PC-9 (cell line): ENCODE results near the gene HOXB6. TPM values are rescaled to one million over a fixed set of nuclear protein-coding genes. Genes with fewer than 3 reads are reported as not detected.

Source experiments
- BruUV-seq: library from RNA; stranded (reverse); fragments of 400-500 nt; replicated peaks from 2 replicates; lab custom pipeline; 2021; lab: Mats Ljungman, UMichigan
- CTCF ChIA-PET: fragments of 300-600 bp; sonication (Branson Sonifier 250); formaldehyde crosslinking; loops from one replicate; lab custom pipeline; 2022; ENCODE audit warnings: antibody characterized with exemption; lab: Charles Lee
- POLR2A ChIA-PET: fragments of 300-600 bp; sonication (Branson Sonifier 250); formaldehyde crosslinking; loops from one replicate; lab custom pipeline; 2022; ENCODE audit warnings: antibody characterized with exemption; ENCODE audit not compliant: unreplicated experiment; lab: Charles Lee
- DNase-seq, 2 experiments: peaks; one replicate each; pipeline versions ENCODE4 v3.0.0 to v3.0.0-alpha.2; 2015 to 2022; ENCODE audit warnings: mixed read lengths in 1 of 2
- H2AFZ ChIP-seq: fragments of 200-600 bp; sonication (generic); 2 replicates; pipeline ENCODE4 v1.8.1; 2017; ENCODE audit warnings: antibody characterized with exemption
- H3F3A ChIP-seq: fragments of 200-600 bp; sonication (generic); 2 replicates; pipeline ENCODE4 v1.8.1; 2017; ENCODE audit warnings: antibody characterized with exemption, mild to moderate bottlenecking, low read depth; ENCODE audit not compliant: insufficient read depth
- H3K27ac ChIP-seq: fragments of 200-600 bp; sonication (generic); 2 replicates; pipeline ENCODE4 v1.6.1; 2016; ENCODE audit warnings: mixed run types
- H3K27me3 ChIP-seq: fragments of 200-600 bp; sonication (generic); 2 replicates; pipeline ENCODE4 v1.6.1; 2016; ENCODE audit warnings: low read depth, mixed run types; ENCODE audit not compliant: insufficient read depth
- H3K36me3 ChIP-seq: fragments of 200-600 bp; sonication (generic); 2 replicates; pipeline ENCODE4 v1.6.1; 2016; ENCODE audit warnings: low read depth, mixed run types
- H3K4me1 ChIP-seq: fragments of 200-600 bp; sonication (generic); replicated peaks from 2 replicates; pipeline ENCODE4 v1.6.1; 2016; ENCODE audit warnings: mixed run types; ENCODE audit not compliant: insufficient read depth
- H3K4me2 ChIP-seq: fragments of 200-600 bp; sonication (generic); 2 replicates; pipeline ENCODE4 v1.6.1; 2017; ENCODE audit warnings: mixed run types
- H3K4me3 ChIP-seq: fragments of 200-600 bp; sonication (generic); 2 replicates; pipeline ENCODE4 v1.6.1; 2016; ENCODE audit warnings: mixed run types
- H3K79me2 ChIP-seq: fragments of 200-600 bp; sonication (generic); 2 replicates; pipeline ENCODE4 v1.6.1; 2017; ENCODE audit warnings: low read depth, mixed run types
- H3K9me2 ChIP-seq: fragments of 200-600 bp; sonication (generic); 2 replicates; pipeline ENCODE4 v1.8.1; 2017; ENCODE audit warnings: mild to moderate bottlenecking; ENCODE audit not compliant: insufficient read depth
- H3K9me3 ChIP-seq: fragments of 200-600 bp; sonication (generic); 2 replicates; pipeline ENCODE4 v1.8.1; 2016; ENCODE audit warnings: low read depth; ENCODE audit not compliant: insufficient read depth
- H4K20me1 ChIP-seq: fragments of 200-600 bp; sonication (generic); 2 replicates; pipeline ENCODE4 v1.8.1; 2017; ENCODE audit not compliant: insufficient read depth
- CTCF ChIP-seq: fragments of 200-600 bp; sonication (generic); conservative IDR thresholded peaks from 2 replicates; pipeline ENCODE4 v1.6.1; 2017; ENCODE audit warnings: mixed run types, antibody characterized with exemption, mild to moderate bottlenecking, moderate library complexity
- EZH2 ChIP-seq: fragments of 200-600 bp; sonication (generic); IDR thresholded peaks from 2 replicates; pipeline ENCODE4 v1.8.0; 2017; ENCODE audit warnings: antibody characterized with exemption, low read depth
- intact Hi-C: fragments of 100-400 bp; cut with micrococcal nuclease; formaldehyde crosslinking; loops from one replicate; pipeline ENCODE4 v1.10.0; 2022; ENCODE audit not compliant: unreplicated experiment
- total RNA-seq: library from RNA; stranded (reverse); gene quantifications from 2 replicates; pipeline ENCODE4 v1.2.3, GENCODE V29; 2021

The HOXB6 gene
- total RNA-seq, 1 experiment from 2014 or later = 30.7 TPM

GRCh38 chr17:48626245-48627117 is 21.7 kb upstream of the HOXB6 start, which contains the start of gene HOXB9:
TSS of gene HOXB9 (minus strand) at chr17:48626358. CDS start at chr17:48626269, 89 bp downstream.
- Histone ChIP-seq H3K4me3 (peak within 1 kb of the TSS; percentile 70), H4K20me1 (no peaks in the 10 kb centered on the region; the same call in 1 of the 2 replicates), H3K36me3 (no peaks in the 10 kb centered on the region), H3K27me3 (peaks cover 22% of the 10 kb centered on the region; the same call in 1 of the 2 replicates), H3K27ac (peak within 1 kb of the TSS; percentile 61), H3K79me2 (no peaks in the 10 kb centered on the region), H3F3A (peaks cover 13% of the 10 kb centered on the region; the same call in 1 of the 2 replicates), H2AFZ (peak within 1 kb of the TSS; percentile 86), H3K9me3 (no peaks in the 10 kb centered on the region), H3K9me2 (no peaks in the 10 kb centered on the region), H3K4me2 (peak within 1 kb of the TSS; percentile 96), H3K4me1 (peaks cover 3% of the 10 kb centered on the region; the same call in 1 of the 2 replicates)
- POLR2A ChIA-PET = no interaction called here
- CTCF ChIA-PET = interaction anchor here (3.0 kb wide), 1 partner anchor 10 kb away, joined by 9 read pairs; no protein-coding TSS in a partner anchor
- TF ChIP-seq EZH2 = no peak
- DNase-seq = peak in 1 of 2 experiments; percentile 42
- no TSS peak for BruUV-seq
- intact Hi-C loops = no loop called here

- Histone ChIP-seq H3K4me2 (peak overlapping the region; percentile 96), H3K27ac (peak overlapping the region; percentile 61), H3K27me3 (peaks cover 16% of the 10 kb centered on the region; the same call in 1 of the 2 replicates), H3K4me3 (peak overlapping the region; percentile 70), H2AFZ (peak overlapping the region; percentile 86), H3F3A (peaks cover 13% of the 10 kb centered on the region; the same call in 1 of the 2 replicates), H3K9me2 (no peaks in the 10 kb centered on the region), H3K9me3 (no peaks in the 10 kb centered on the region), H3K36me3 (no peaks in the 10 kb centered on the region), H4K20me1 (no peaks in the 10 kb centered on the region; the same call in 1 of the 2 replicates), H3K79me2 (no peaks in the 10 kb centered on the region), H3K4me1 (peaks cover 3% of the 10 kb centered on the region; the same call in 1 of the 2 replicates)
- POLR2A ChIA-PET = interaction anchor here (1.2 kb wide), 1 partner anchor 22 kb away, joined by 3 read pairs; no protein-coding TSS in a partner anchor
- intact Hi-C loops = no loop called here
- no peak for TF ChIP-seq EZH2
- no peak; the same call in 1 of the 2 replicates for TF ChIP-seq CTCF
- CTCF ChIA-PET = interaction anchor here (0.6 to 3.0 kb wide), 5 partner anchors 11 to 396 kb away, joined by 3 to 13 read pairs (median 7); no protein-coding TSS in a partner anchor
- DNase-seq = peak; percentile 62 to 68
- no TSS peak for BruUV-seq
Measured at GRCh38 chr17:48625495-48626244, 20.9 kb upstream of the HOXB6 start.

GRCh38 chr17:48624544-48625494 is 20.0 kb upstream of the HOXB6 start:
- no peaks in the 10 kb centered on the region for H3K9me3 ChIP-seq
- H3K9me2 ChIP-seq = no peaks in the 10 kb centered on the region
- DNase-seq = no peak
- H3K79me2 ChIP-seq = no peaks in the 10 kb centered on the region
- BruUV-seq = no TSS peak
- POLR2A ChIA-PET = interaction anchor here (1.2 kb wide), 1 partner anchor 21 kb away, joined by 3 read pairs; no protein-coding TSS in a partner anchor
- H2AFZ ChIP-seq = peak overlapping the region; percentile 86
- no peak for TF ChIP-seq CTCF
- TF ChIP-seq EZH2 = no peak
- H3K4me1 ChIP-seq = peaks cover 3% of the 10 kb centered on the region; the same call in 1 of the 2 replicates
- peak overlapping the region; percentile 96 for H3K4me2 ChIP-seq
- intact Hi-C loops = no loop called here
- H3K27me3 ChIP-seq = peaks cover 16% of the 10 kb centered on the region; the same call in 1 of the 2 replicates
- no peaks in the 10 kb centered on the region for H3K36me3 ChIP-seq
- H4K20me1 ChIP-seq = no peaks in the 10 kb centered on the region; the same call in 1 of the 2 replicates
- H3K27ac ChIP-seq = no peak overlapping the region
- H3F3A ChIP-seq = peaks cover 13% of the 10 kb centered on the region; the same call in 1 of the 2 replicates
- CTCF ChIA-PET = interaction anchor here (0.6 to 3.0 kb wide), 5 partner anchors 10 to 397 kb away, joined by 3 to 13 read pairs (median 7); no protein-coding TSS in a partner anchor
- peak overlapping the region; percentile 70 for H3K4me3 ChIP-seq
